Superior temporal gyrus (tissue), 1 donor: ENCODE measurements around the gene RAD51B.

Experiments
- DNase-seq: peaks from one replicate; pipeline ENCODE4 v3.0.0-alpha.2; 2016; ENCODE audit errors: extremely low spot score

The RAD51B gene

GRCh38 chr14:68610251-68610793 is 790.7 kb downstream of the RAD51B start:
- DNase-seq, result no peak

- DNase-seq, result no peak
These were observed 792.0 kb downstream of the RAD51B start for GRCh38 chr14:68611599-68611998.

- no peak for DNase-seq
These were observed 792.5 kb downstream of the RAD51B start for GRCh38 chr14:68612049-68612448.

DNA sequence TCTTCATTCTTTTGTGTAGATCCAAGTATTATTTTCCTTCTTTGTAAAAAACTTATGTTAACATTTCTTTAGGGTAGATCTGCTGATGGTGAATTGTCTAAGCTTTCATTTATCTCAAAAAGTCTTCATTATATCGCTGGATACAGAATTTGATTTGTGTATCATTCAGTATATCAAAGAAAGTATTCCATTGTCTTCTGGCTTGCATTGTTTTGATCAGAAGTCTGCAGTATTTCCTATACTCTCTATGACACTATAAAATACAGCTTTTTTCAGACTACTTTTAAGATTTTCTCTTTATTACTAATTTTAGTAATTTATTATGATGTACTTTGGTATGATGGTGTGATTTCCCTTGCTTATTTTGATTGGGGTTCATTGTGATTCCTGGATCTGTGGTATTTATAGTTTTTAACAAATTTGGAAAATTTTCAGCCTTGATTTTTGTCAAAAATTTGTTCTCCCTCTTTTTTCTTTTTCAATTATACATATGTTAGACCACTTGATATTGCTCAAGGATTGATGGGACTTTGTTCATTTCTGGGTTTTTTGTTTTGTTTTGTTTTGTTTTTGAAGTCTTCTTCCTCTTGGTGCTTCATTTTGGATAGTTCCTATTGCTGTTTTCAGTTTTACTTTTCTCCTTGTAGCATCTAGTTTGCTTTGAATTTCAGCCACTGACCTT is 796.8 kb downstream of the RAD51B start:
- no peak for DNase-seq

- DNase-seq, result no peak
These were observed 800.4 kb downstream of the RAD51B start for GRCh38 chr14:68619790-68620574.

DNA sequence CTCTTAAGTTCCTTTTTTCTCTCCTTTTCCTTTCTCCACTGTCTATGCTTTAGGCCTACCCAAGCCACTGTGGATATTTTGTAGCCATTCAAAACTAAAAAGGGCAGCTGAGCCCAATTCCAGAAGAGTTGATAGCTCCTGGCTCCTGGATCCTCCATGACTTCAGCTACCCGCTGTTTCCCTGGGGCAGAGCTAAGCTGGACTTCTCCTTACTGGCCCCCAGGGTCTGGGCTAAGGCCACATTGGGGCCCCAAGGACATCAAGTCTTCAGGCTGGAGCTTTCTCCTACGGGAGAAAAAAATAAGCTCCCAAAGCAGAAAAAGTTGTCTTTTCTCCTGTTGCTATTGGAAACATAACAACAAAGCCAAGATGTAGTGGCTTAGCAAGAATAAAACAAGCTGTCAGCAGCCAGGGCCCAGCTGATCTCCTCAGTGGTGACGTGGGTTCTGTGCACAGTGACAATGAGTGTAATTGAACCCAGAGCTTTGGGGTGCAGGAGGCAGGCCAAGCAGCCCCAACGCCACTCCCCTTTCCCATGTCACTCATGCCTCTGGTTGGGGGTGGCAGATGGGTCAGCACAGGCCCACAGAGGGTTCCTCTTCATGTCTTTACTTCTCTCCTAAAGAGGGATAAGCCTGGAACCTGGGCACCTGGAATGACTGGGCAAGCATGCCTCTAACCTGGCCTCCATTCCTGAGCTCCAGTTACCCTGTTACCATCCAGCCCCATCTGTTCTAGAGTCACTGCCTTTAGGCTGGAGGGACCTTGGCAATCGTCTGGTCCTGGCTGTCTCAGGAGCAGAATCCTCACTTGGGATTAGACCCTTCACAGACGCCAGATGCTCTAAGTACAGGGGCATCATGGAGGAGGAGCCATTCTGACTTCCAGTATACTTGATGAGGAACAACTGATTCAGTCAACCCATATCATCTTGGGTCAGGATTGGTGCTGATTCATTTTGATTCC is 802.1 kb downstream of the RAD51B start:
- DNase-seq, result no peak

GRCh38 chr14:68622856-68623255 is 803.3 kb downstream of the RAD51B start:
- DNase-seq, result no peak

GRCh38 chr14:68623307-68623706 is 803.7 kb downstream of the RAD51B start:
- no peak for DNase-seq

GRCh38 chr14:68623826-68624225 is 804.2 kb downstream of the RAD51B start:
- no peak for DNase-seq

- DNase-seq, result no peak
These were observed 805.1 kb downstream of the RAD51B start for GRCh38 chr14:68624541-68625220.

- no peak for DNase-seq
These were observed 805.9 kb downstream of the RAD51B start for GRCh38 chr14:68625366-68626090.

GRCh38 chr14:68626386-68626785 is 806.8 kb downstream of the RAD51B start:
- no peak for DNase-seq

DNA sequence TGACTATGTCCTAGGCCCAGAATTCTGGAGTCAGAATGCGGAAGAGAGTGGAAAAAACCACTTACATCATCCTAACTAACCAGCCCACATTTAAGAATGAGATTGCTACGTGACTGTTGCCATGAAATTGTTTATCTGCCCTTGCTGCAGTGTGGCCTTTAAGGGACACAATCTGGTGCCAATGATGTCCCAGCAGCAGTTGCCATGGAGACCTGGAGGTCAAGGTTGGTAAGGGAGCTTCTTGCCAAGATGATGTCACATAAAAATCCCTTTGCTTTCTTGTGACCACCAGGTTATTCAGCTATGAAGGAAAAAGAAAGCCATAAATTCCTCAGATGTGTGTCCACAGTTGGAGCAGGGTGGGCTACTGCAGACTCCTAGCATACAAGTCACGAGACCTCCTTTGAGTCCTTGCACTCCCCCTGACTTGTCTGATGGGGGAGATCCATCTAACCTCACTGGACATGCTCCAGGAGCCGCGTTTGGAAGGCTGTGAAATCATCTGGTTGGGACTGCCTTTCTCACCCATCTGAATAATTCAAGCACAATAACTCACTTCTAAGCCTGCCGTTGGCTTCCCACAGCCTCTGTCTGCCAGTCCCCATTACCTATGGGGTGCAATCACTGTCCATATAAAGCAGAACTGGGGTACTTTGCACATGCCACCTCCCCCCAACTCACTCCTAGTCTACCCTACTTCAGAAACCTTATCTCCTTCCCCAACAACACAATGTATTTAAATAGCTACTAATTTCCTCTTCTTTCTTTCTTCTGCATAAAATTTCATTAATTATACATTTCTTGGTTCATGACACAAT is 807.7 kb downstream of the RAD51B start:
- DNase-seq, result no peak

DNA sequence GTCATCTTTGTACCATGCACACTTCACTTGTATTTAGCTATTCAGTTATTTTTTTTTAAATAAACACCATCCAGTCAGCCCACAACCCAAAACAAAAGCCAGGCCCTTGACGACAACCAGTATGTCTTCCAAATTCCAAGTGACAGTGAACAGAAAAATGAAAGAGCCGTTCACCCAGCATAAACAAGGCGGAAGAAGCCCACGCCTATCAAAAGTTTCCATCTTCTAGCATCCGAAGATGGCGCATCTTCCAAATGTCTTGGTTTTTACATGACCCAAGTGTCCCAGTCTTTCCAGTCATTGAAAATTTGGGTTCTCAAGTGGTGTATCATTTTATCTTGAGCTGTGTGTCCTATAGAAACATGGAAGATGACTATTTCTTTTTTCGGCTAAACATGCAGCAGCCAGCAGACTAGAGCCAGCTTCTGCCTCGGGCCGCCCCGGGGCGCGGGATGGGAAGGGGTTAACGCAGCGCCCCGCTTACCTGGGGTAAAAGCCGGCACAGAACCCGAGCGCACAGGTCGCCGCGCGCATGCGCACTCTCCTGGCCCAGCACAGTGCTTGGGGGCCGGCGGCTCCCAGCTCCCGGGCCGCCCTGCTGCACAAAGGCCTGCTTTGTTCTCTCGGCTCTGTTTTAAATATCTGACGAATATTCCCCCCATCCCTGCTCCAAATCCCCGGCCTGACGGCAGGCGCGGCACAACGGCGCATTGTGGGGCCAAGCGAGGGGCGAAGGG is 808.5 kb downstream of the RAD51B start:
- peak; percentile 81 for DNase-seq

- DNase-seq, result no peak
These were observed 809.2 kb downstream of the RAD51B start for GRCh38 chr14:68628605-68629310.

GRCh38 chr14:68630081-68630571 is 810.5 kb downstream of the RAD51B start:
- DNase-seq, result no peak

GRCh38 chr14:68630611-68631393 is 811.2 kb downstream of the RAD51B start:
- DNase-seq, result no peak
